Uterus (tissue), 4 donors: ENCODE results near the gene COL4A4. TPM values are rescaled to one million over a fixed set of nuclear protein-coding genes. Genes with fewer than 3 reads are reported as not detected.
A peak's percentile ranks its signal among the peaks of the same experiment; 100 is the strongest.

Experiments used
- DNase-seq, 2 donors: peaks; one replicate each; pipeline ENCODE4 v3.0.0-alpha.2; 2019 to 2020
- H3K27ac ChIP-seq, 2 donors: fragments of 200-600 bp; sonication (generic); 1 replicate in 1 of 2; 2 replicates in 1 of 2; pipeline ENCODE4 v1.5.1; 2016 to 2018
- H3K27me3 ChIP-seq, 2 donors: fragments of 200-600 bp; sonication (generic); one replicate each; pipeline ENCODE4 v1.5.1; 2018 to 2019; ENCODE audit warnings: control low read depth in 1 of 2
- H3K36me3 ChIP-seq, 2 donors: fragments of 200-600 bp; sonication (generic); one replicate each; pipeline ENCODE4 v1.5.1; 2019; ENCODE audit warnings: control low read depth in 1 of 2
- H3K4me1 ChIP-seq, 2 donors: fragments of 200-600 bp; sonication (generic); one replicate each; pipeline ENCODE4 v1.5.1; 2018 to 2019; ENCODE audit warnings: control low read depth in 1 of 2
- H3K4me3 ChIP-seq, 2 donors: fragments of 200-600 bp; sonication (generic); 1 replicate in 1 of 2; 2 replicates in 1 of 2; pipeline ENCODE4 v1.5.1; 2018 to 2019; ENCODE audit warnings: mild to moderate bottlenecking in 1 of 2
- H3K9me3 ChIP-seq, 2 donors: fragments of 200-600 bp; sonication (generic); one replicate each; pipeline ENCODE4 v1.5.1; 2019; ENCODE audit warnings: control low read depth in 1 of 2
- CTCF ChIP-seq, 4 experiments: fragments of 200-600 bp in 2 of 4; fragments of 450-650 bp in 2 of 4; sonication (generic) in 2 of 4; IDR thresholded peaks; one replicate each; pipeline ENCODE4 v1.5.1; 2016 to 2019; ENCODE audit warnings: antibody characterized with exemption in 4 of 4, mild to moderate bottlenecking in 2 of 4, moderate library complexity in 1 of 4
- POLR2A ChIP-seq, 2 donors: fragments of 450-650 bp; IDR thresholded peaks; one replicate each; pipeline ENCODE4 v1.6.1; 2016; ENCODE audit warnings: antibody characterized with exemption in 2 of 2, mild to moderate bottlenecking in 1 of 2, moderate library complexity in 1 of 2
- intact Hi-C: fragments of 100-400 bp; cut with DNase I; formaldehyde crosslinking; loops from one replicate; pipeline ENCODE4 v1.15.1; 2023; ENCODE audit warnings: low total_unique reads
- total RNA-seq, 4 donors: library from RNA; depleted of rRNA in 3 of 4; stranded (reverse); fragments of >200 nt in 3 of 4; gene quantifications; one replicate each; pipeline versions ENCODE4 v1.1.0 to v1.2.4, GENCODE V29; 2014 to 2023
- donor health status: DM: yes; HTN: yes; CAD: no.

COL4A4 gene
- total RNA-seq, 4 donors from 2014 or later, result 0.76 to 6.4 (median 3.4) TPM

DNA sequence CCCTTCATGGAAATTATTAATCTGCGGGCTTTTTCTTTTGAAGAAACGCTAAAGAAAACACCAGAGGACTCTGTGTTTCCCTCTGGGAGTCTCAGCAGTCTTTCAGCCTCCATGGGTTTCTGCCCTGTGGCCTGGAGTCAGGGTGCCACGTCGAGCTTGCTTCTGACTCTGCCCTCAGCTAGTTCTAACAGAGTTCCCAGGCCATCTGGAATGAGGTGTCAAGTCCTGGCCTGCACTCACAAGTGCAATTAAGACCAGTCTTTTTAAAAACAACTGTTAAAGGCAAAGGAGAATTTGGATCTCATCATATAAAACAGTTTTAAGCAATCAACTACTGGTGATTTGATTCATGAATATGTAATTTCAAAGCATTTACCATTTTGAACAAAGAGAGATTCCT, 170.8 kb downstream of the COL4A4 start:
- Histone ChIP-seq H3K4me1 (no peaks in the 10 kb centered on the region), H3K4me3 (no peak overlapping the region), H3K9me3 (no peaks in the 10 kb centered on the region), H3K27ac (no peak overlapping the region), H3K27me3 (no peaks in the 10 kb centered on the region), H3K36me3 (no peaks in the 10 kb centered on the region)
- TF ChIP-seq CTCF (IDR thresholded peaks at IDR 0.05) (no peak), POLR2A (IDR thresholded peaks at IDR 0.05) (no peak)
- intact Hi-C loops, result no loop called here
- no peak for DNase-seq

DNA sequence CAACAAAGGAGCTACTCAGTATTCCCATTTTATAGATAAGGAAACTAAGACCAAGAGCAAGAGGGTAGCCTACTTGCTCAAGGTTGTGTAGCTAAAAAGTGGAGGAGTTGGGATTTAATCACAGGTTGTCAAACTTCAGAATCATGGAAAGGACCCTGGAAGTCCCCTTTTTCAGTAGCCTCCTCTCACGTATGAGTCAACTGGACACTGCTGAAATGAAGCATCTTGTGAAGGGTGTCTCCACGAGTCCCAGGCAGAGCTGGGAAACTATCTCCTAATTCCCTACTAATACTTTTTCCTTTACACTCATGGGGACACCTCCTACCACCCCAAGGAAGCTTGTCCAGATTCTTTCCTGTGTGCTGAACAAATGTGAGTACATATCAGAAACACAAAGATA, 172.3 kb downstream of the COL4A4 start:
- Histone ChIP-seq H3K36me3 (no peaks in the 10 kb centered on the region), H3K4me1 (no peaks in the 10 kb centered on the region), H3K27me3 (no peaks in the 10 kb centered on the region), H3K4me3 (no peak overlapping the region), H3K27ac (no peak overlapping the region), H3K9me3 (no peaks in the 10 kb centered on the region)
- intact Hi-C loops, result no loop called here
- DNase-seq, result no peak
- no peak for TF ChIP-seq CTCF (IDR thresholded peaks at IDR 0.05)
- TF ChIP-seq POLR2A (IDR thresholded peaks at IDR 0.05), result no peak

- H3K4me1 ChIP-seq, result peaks cover 0 to 10% of the 10 kb centered on the region in 2 donors
- no peak for DNase-seq
- H3K27me3 ChIP-seq, result no peaks in the 10 kb centered on the region
- intact Hi-C loops, result loop anchor here (10.0 kb wide), 2 partner anchors 171 to 1311 kb away; no protein-coding TSS in a partner anchor
- peak overlapping the region in 1 of 2 donors; percentile 80 for H3K27ac ChIP-seq
- H3K4me3 ChIP-seq, result no peak overlapping the region
- no peaks in the 10 kb centered on the region for H3K36me3 ChIP-seq
- no peaks in the 10 kb centered on the region for H3K9me3 ChIP-seq
- TF ChIP-seq CTCF (IDR thresholded peaks at IDR 0.05) (peak in 1 of 4 experiments; percentile 2), POLR2A (IDR thresholded peaks at IDR 0.05) (no peak)
Observed at GRCh38 chr2:226985583-226985946, 178.4 kb downstream of the COL4A4 start.

- no peak overlapping the region for H3K4me3 ChIP-seq
- DNase-seq, result peak; percentile 44 to 72
- H3K36me3 ChIP-seq, result no peaks in the 10 kb centered on the region
- no peaks in the 10 kb centered on the region for H3K9me3 ChIP-seq
- TF ChIP-seq CTCF (IDR thresholded peaks at IDR 0.05) (peak; percentile 73 to 90 (median 76)), POLR2A (IDR thresholded peaks at IDR 0.05) (no peak)
- intact Hi-C loops, result loop anchor here (10.0 kb wide), 2 partner anchors 170 to 1310 kb away; no protein-coding TSS in a partner anchor
- H3K27ac ChIP-seq, result peak overlapping the region; percentile 60 to 80
- H3K4me1 ChIP-seq, result peaks cover 0 to 10% of the 10 kb centered on the region in 2 donors
- H3K27me3 ChIP-seq, result no peaks in the 10 kb centered on the region
Observed at GRCh38 chr2:226984750-226985582, 179.0 kb downstream of the COL4A4 start.
